Lower lobe of right lung (tissue), 2 donors: ENCODE results near the gene DNM2. TPM values are rescaled to one million over a fixed set of nuclear protein-coding genes. Genes with fewer than 3 reads are reported as not detected.

Experiments used
- ATAC-seq, 2 donors: fragments of 200-7000 bp; cut with Tn5 transposase; one replicate each; pipeline ENCODE4 v1.9.1; 2020 to 2022; ENCODE audit warnings: mild to moderate bottlenecking in 2 of 2, moderate library complexity in 2 of 2
- DNase-seq: peaks from one replicate; pipeline ENCODE4 v3.0.0-alpha.2; 2020
- H3K27ac ChIP-seq: fragments of 200-600 bp; one replicate; pipeline ENCODE4 v1.8.0; 2022
- H3K27me3 ChIP-seq: fragments of 200-600 bp; one replicate; pipeline ENCODE4 v1.8.0; 2022; ENCODE audit warnings: low read depth
- H3K36me3 ChIP-seq: fragments of 200-600 bp; one replicate; pipeline ENCODE4 v1.8.0; 2022; ENCODE audit warnings: mild to moderate bottlenecking
- H3K4me1 ChIP-seq: fragments of 200-600 bp; one replicate; pipeline ENCODE4 v1.8.0; 2022
- H3K4me3 ChIP-seq: fragments of 200-600 bp; one replicate; pipeline ENCODE4 v1.8.0; 2022; ENCODE audit warnings: mild to moderate bottlenecking
- H3K9me3 ChIP-seq: fragments of 200-600 bp; one replicate; pipeline ENCODE4 v1.8.0; 2022
- CTCF ChIP-seq: fragments of 200-600 bp; IDR thresholded peaks from one replicate; pipeline ENCODE4 v1.8.0; 2022; ENCODE audit warnings: antibody characterized with exemption, mild to moderate bottlenecking
- intact Hi-C: fragments of 100-400 bp; cut with DNase I; formaldehyde crosslinking; loops from one replicate; pipeline ENCODE4 v1.11.0; 2022
- total RNA-seq: library from RNA; stranded (reverse); fragmentation: NEBNext Ultra II Directional; extraction: Animal tissue kit (Norgen Biotek cat#: 25700); gene quantifications from one replicate; pipeline ENCODE4 v1.2.1, GENCODE V29; 2021
- donor health status: DM: no; HTN: yes; CAD: no; lungs with severe emphysema.

Gene DNM2
- total RNA-seq, 1 donor from 2014 or later, result 282 TPM

GRCh38 chr19:10720607-10721125, 2.8 kb downstream of the DNM2 start:
- TF ChIP-seq CTCF, result no peak
- Histone ChIP-seq H3K9me3 (no peaks in the 10 kb centered on the region), H3K27ac (peak overlapping the region; percentile 55), H3K4me3 (peak overlapping the region; percentile 99), H3K36me3 (peaks cover 13% of the 10 kb centered on the region), H3K27me3 (no peaks in the 10 kb centered on the region), H3K4me1 (peaks cover 75% of the 10 kb centered on the region)
- DNase-seq (no peak), ATAC-seq (no peak)
- intact Hi-C loops, result no loop called here

- H3K4me1 ChIP-seq, result peaks cover 97% of the 10 kb centered on the region
- ATAC-seq (no peak), DNase-seq (no peak)
Measured at GRCh38 chr19:10723591-10723990, 5.7 kb downstream of the DNM2 start.

GRCh38 chr19:10724573-10725071, 6.7 kb downstream of the DNM2 start:
- H3K4me3 ChIP-seq, result no peak overlapping the region
- no peak for TF ChIP-seq CTCF
- peak overlapping the region; percentile 26 for H3K27ac ChIP-seq
- ATAC-seq (no peak), DNase-seq (no peak)
- peaks cover 13% of the 10 kb centered on the region for H3K36me3 ChIP-seq
- intact Hi-C loops, result no loop called here
- H3K4me1 ChIP-seq, result peaks cover 96% of the 10 kb centered on the region
- H3K9me3 ChIP-seq, result no peaks in the 10 kb centered on the region
- no peaks in the 10 kb centered on the region for H3K27me3 ChIP-seq

More at GRCh38 chr19:10723591-10723990, 5.7 kb downstream of the DNM2 start:
- intact Hi-C loops, result no loop called here
- no peaks in the 10 kb centered on the region for H3K9me3 ChIP-seq
- H3K4me3 ChIP-seq, result no peak overlapping the region
- no peaks in the 10 kb centered on the region for H3K27me3 ChIP-seq
- H3K27ac ChIP-seq, result peak overlapping the region; percentile 26
- no peak for TF ChIP-seq CTCF
- H3K36me3 ChIP-seq, result peaks cover 13% of the 10 kb centered on the region

GRCh38 chr19:10725415-10725814, 7.5 kb downstream of the DNM2 start:
- no peak for DNase-seq
- Histone ChIP-seq H3K27ac (no peak overlapping the region), H3K9me3 (no peaks in the 10 kb centered on the region), H3K27me3 (no peaks in the 10 kb centered on the region), H3K36me3 (peaks cover 13% of the 10 kb centered on the region), H3K4me3 (no peak overlapping the region), H3K4me1 (peaks cover 96% of the 10 kb centered on the region)
- intact Hi-C loops, result no loop called here
- no peak for TF ChIP-seq CTCF
- ATAC-seq, result no peak

GRCh38 chr19:10726268-10726667, 8.4 kb downstream of the DNM2 start:
- no peaks in the 10 kb centered on the region for H3K9me3 ChIP-seq
- peaks cover 96% of the 10 kb centered on the region for H3K4me1 ChIP-seq
- no peak overlapping the region for H3K4me3 ChIP-seq
- intact Hi-C loops, result no loop called here
- ATAC-seq (no peak), DNase-seq (no peak)
- TF ChIP-seq CTCF, result no peak
- peak overlapping the region; percentile 49 for H3K27ac ChIP-seq
- H3K27me3 ChIP-seq, result no peaks in the 10 kb centered on the region
- peaks cover 4% of the 10 kb centered on the region for H3K36me3 ChIP-seq
